ENCODE measurements around the gene GZMB. TPM values are rescaled to one million over a fixed set of nuclear protein-coding genes. Genes with fewer than 3 reads are reported as not detected.
"Not testable (repeated sequence)": the region's sequence is repeated elsewhere in the genome, so short reads cannot be mapped to it uniquely, and the experiment has no call there.

Gene GZMB
- total RNA-seq, 1 experiment from 2014 or later: not detected

DNA sequence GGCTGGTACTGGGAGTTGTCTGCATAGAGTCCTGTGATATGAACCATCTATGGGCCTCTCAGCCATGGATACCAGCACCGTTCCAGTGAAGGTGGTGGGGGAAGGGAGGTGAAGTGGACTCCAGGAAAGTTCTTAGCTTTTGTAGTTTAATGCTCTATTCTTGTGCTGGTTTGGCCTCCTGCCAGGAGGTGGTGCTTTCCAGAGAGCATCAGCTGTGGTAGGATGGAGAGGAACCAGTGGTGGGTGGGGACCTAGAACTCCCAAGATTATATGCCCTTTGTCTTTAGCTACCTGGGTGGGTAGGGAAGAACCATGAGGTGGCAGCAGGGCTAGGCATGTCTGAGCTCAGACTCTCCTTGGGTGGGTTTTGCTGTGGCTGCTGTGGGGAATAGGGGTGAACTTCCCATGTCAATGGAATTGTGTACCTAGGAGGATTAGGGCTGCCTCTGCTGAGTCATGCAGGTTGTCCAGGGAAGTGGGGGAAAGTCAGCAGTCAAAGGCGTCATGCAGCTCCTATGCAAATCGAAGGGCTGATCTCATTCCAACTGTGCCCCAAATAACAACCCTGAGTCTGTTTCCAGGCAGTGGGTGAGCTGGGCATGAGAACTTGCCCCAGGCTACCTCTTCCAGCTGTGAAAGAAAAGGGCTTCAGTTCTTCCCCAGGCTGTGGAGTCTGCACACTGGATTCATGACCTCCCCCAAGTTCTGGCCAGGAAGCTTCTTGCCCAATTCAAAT is 38.7 kb downstream of the GZMB start:
- Histone ChIP-seq H2AFZ (ENCODE audit: low read length) (no peak overlapping the region), H3K27ac (ENCODE audit: insufficient read length, low read depth, low read length) (no peak overlapping the region), H2BK15ac (ENCODE audit: low read depth, low read length) (no peak overlapping the region), H3K56ac (ENCODE audit: insufficient read length, low read depth, low read length) (no peak overlapping the region), H3K23ac (ENCODE audit: insufficient read length, low read depth, low read length) (no peak overlapping the region), H4K20me1 (ENCODE audit: control insufficient read depth, insufficient read depth, insufficient read length) (no peaks in the 10 kb centered on the region), H3K4me2 (ENCODE audit: insufficient read depth, insufficient read length, low read length) (no peak overlapping the region), H2BK120ac (ENCODE audit: low read depth, low read length, poor library complexity, severe bottlenecking) (no peak overlapping the region), H3K4me1 (ENCODE audit: insufficient read depth, low read length) (no peaks in the 10 kb centered on the region), H3K14ac (ENCODE audit: insufficient read depth, low read length) (no peak overlapping the region), H3K27me3 (ENCODE audit: insufficient read depth, low read length) (no peaks in the 10 kb centered on the region), H4K91ac (ENCODE audit: insufficient read length, low read depth, low read length) (no peak overlapping the region), H3T11ph (ENCODE audit: low read length) (no peak overlapping the region), H3K23me2 (ENCODE audit: insufficient read length, low read depth, low read length, poor library complexity, severe bottlenecking) (no peaks in the 10 kb centered on the region), H3K79me1 (ENCODE audit: insufficient read depth, low read depth, low read length, poor library complexity, severe bottlenecking) (no peaks in the 10 kb centered on the region), H3K18ac (ENCODE audit: insufficient read length, low read depth, low read length) (no peak overlapping the region), H2BK5ac (ENCODE audit: insufficient read length, low read length) (no peak overlapping the region), H4K8ac (replicated peaks; ENCODE audit: insufficient read length, low read depth, low read length) (no peak overlapping the region), H2BK12ac (ENCODE audit: insufficient read length, low read depth, low read length) (no peak overlapping the region), H3K4ac (ENCODE audit: low read depth, low read length) (no peak overlapping the region), H2BK20ac (ENCODE audit: low read depth, low read length, poor library complexity, severe bottlenecking) (no peak overlapping the region), H3K9me3 (ENCODE audit: control insufficient read depth, low read depth, low read length) (no peaks in the 10 kb centered on the region), H2AK5ac (ENCODE audit: insufficient read length, low read length) (no peak overlapping the region), H3K9ac (ENCODE audit: extremely low read depth, insufficient read length, low read length) (no peak overlapping the region), H3K79me2 (ENCODE audit: insufficient read depth, low read length) (no peaks in the 10 kb centered on the region), H4K5ac (ENCODE audit: insufficient read length, low read depth, low read length) (no peak overlapping the region)
- WGBS (ENCODE audit: extremely low coverage, insufficient read length, low lambda C conversion rate): no CpG with 5 or more reads among the region's 3 CpGs
- Mint-ChIP-seq H3K36me3 (ENCODE audit: insufficient read depth in 1 of 3, low read depth in 3 of 3) (peaks cover 2 to 49% (median 5%) of the 10 kb centered on the region in 3 experiments; a peak in 6 of 7 replicates), H3K9me3 (peaks cover 60 to 97% of the 10 kb centered on the region in 2 experiments), H3K27ac (no peak overlapping the region; a peak in 1 of 7 replicates), H3K4me3 (no peak overlapping the region), H3K4me1 (no peaks in the 10 kb centered on the region), H3K27me3 (ENCODE audit: low read depth) (no peaks in the 10 kb centered on the region; the same call in none of the 2 replicates)
- TF ChIP-seq, protein P1, sequence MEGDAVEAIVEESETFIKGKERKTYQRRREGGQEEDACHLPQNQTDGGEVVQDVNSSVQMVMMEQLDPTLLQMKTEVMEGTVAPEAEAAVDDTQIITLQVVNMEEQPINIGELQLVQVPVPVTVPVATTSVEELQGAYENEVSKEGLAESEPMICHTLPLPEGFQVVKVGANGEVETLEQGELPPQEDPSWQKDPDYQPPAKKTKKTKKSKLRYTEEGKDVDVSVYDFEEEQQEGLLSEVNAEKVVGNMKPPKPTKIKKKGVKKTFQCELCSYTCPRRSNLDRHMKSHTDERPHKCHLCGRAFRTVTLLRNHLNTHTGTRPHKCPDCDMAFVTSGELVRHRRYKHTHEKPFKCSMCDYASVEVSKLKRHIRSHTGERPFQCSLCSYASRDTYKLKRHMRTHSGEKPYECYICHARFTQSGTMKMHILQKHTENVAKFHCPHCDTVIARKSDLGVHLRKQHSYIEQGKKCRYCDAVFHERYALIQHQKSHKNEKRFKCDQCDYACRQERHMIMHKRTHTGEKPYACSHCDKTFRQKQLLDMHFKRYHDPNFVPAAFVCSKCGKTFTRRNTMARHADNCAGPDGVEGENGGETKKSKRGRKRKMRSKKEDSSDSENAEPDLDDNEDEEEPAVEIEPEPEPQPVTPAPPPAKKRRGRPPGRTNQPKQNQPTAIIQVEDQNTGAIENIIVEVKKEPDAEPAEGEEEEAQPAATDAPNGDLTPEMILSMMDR (conservative IDR thresholded peaks at IDR 0.05): no peak
- DNase-seq: no peak

DNA sequence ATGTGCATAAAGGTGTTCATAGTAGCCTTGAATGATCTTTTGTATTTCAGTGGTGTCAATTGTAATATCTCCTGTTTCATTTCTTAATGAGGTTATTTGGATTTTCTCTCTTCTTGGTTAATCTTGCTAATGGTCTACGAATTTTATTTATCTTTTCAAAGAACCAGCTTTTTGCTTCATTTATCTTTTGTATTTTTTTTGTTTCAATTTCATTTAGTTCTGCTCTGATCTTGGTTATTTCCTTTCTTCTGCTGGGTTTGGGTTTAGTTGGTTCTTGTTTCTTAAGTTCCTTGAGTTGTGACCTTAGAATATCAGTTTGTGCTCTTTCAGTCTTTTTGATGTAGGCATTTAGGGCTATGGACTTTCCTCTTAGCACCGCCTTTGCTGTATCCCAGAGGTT is 43.0 kb downstream of the GZMB start:
- H3K27ac Mint-ChIP-seq; H3K18ac ChIP-seq (ENCODE audit: insufficient read length, low read depth, low read length); H3K79me2 ChIP-seq (ENCODE audit: insufficient read depth, low read length); H3K27ac ChIP-seq (ENCODE audit: insufficient read length, low read depth, low read length); H3K9me3 ChIP-seq (ENCODE audit: control insufficient read depth, low read depth, low read length); H3K4me2 ChIP-seq (ENCODE audit: insufficient read depth, insufficient read length, low read length); H3K9ac ChIP-seq (ENCODE audit: extremely low read depth, insufficient read length, low read length); H3K79me1 ChIP-seq (ENCODE audit: insufficient read depth, low read depth, low read length, poor library complexity, severe bottlenecking); H4K20me1 ChIP-seq (ENCODE audit: control insufficient read depth, insufficient read depth, insufficient read length); H3K56ac ChIP-seq (ENCODE audit: insufficient read length, low read depth, low read length); H3K4me3 Mint-ChIP-seq; H4K8ac ChIP-seq (replicated peaks; ENCODE audit: insufficient read length, low read depth, low read length); H3K4me1 ChIP-seq (ENCODE audit: insufficient read depth, low read length); H4K5ac ChIP-seq (ENCODE audit: insufficient read length, low read depth, low read length); H3K14ac ChIP-seq (ENCODE audit: insufficient read depth, low read length); H3K27me3 Mint-ChIP-seq (ENCODE audit: low read depth); H2AFZ ChIP-seq (ENCODE audit: low read length); H4K91ac ChIP-seq (ENCODE audit: insufficient read length, low read depth, low read length); H2BK12ac ChIP-seq (ENCODE audit: insufficient read length, low read depth, low read length); H3T11ph ChIP-seq (ENCODE audit: low read length); H2BK120ac ChIP-seq (ENCODE audit: low read depth, low read length, poor library complexity, severe bottlenecking); DNase-seq; H3K27me3 ChIP-seq (ENCODE audit: insufficient read depth, low read length); H2AK5ac ChIP-seq (ENCODE audit: insufficient read length, low read length); H2BK20ac ChIP-seq (ENCODE audit: low read depth, low read length, poor library complexity, severe bottlenecking); H2BK5ac ChIP-seq (ENCODE audit: insufficient read length, low read length); H3K4ac ChIP-seq (ENCODE audit: low read depth, low read length); H3K4me1 Mint-ChIP-seq; H3K23me2 ChIP-seq (ENCODE audit: insufficient read length, low read depth, low read length, poor library complexity, severe bottlenecking); H2BK15ac ChIP-seq (ENCODE audit: low read depth, low read length); H3K23ac ChIP-seq (ENCODE audit: insufficient read length, low read depth, low read length): not testable (repeated sequence)
- Mint-ChIP-seq H3K36me3 (ENCODE audit: insufficient read depth in 1 of 3, low read depth in 3 of 3) (peaks cover 0 to 43% (median 5%) of the 10 kb centered on the region in 3 experiments; a peak in 6 of 7 replicates), H3K9me3 (peaks cover 57 to 99% of the 10 kb centered on the region in 2 experiments)
- no CpG with 5 or more reads among the region's 2 CpGs for WGBS (ENCODE audit: extremely low coverage, insufficient read length, low lambda C conversion rate)

All from H9 (cell line).